ENCODE results near the gene SERPINA5.

Gene SERPINA5

GRCh38 chr14:94599656-94600004 is 18.4 kb downstream of the SERPINA5 start:
- Histone ChIP-seq H3K4ac (ENCODE audit: low read depth, low read length) (no peak overlapping the region), H3K4me2 (ENCODE audit: low read length) (no peak overlapping the region), H3K18ac (ENCODE audit: low read length) (no peak overlapping the region), H3K9me3 (ENCODE audit: insufficient read depth, low read depth, low read length) (peaks cover 5% of the 10 kb centered on the region), H2AFZ (ENCODE audit: insufficient read depth, low read length, poor library complexity) (no peak overlapping the region), H3K27ac (ENCODE audit: low read depth, low read length) (peak overlapping the region; percentile 15), H3K4me3 (ENCODE audit: low read depth, low read length) (no peak overlapping the region), H2BK120ac (ENCODE audit: insufficient read depth, low read length, poor library complexity) (no peak overlapping the region), H4K12ac (ENCODE audit: low read depth, low read length) (no peak overlapping the region), H2AK5ac (ENCODE audit: low read length) (no peak overlapping the region), H3K79me1 (ENCODE audit: low read length) (peaks cover 2% of the 10 kb centered on the region), H3K79me2 (ENCODE audit: control insufficient read depth, insufficient read depth, low read length, poor library complexity) (no peaks in the 10 kb centered on the region), H3K4me1 (ENCODE audit: control insufficient read depth in 1 of 2, insufficient read depth in 2 of 2, low read length in 2 of 2) (peaks cover 14 to 25% of the 10 kb centered on the region in 2 experiments), H3K9ac (ENCODE audit: low read length) (no peak overlapping the region), H2BK12ac (ENCODE audit: low read length) (peak overlapping the region; percentile 17), H3K23ac (ENCODE audit: low read length) (no peak overlapping the region), H2BK5ac (ENCODE audit: low read depth, low read length, poor library complexity) (no peak overlapping the region), H3K36me3 (ENCODE audit: control insufficient read depth in 1 of 2, insufficient read depth in 2 of 2, low read length in 2 of 2) (no peaks in the 10 kb centered on the region), H3K27me3 (ENCODE audit: insufficient read depth, low read length) (no peaks in the 10 kb centered on the region), H3K14ac (ENCODE audit: low read length) (peak overlapping the region; percentile 5), H4K91ac (ENCODE audit: low read depth, low read length) (peak overlapping the region; percentile 36), H4K8ac (ENCODE audit: low read depth, low read length) (no peak overlapping the region)
- no CpG with 5 or more reads among the region's 3 CpGs for WGBS (ENCODE audit: extremely low coverage, insufficient coverage, insufficient read length)
- DNase-seq: no peak

GRCh38 chr14:94600148-94600545 is 18.9 kb downstream of the SERPINA5 start:
- H4K8ac ChIP-seq (ENCODE audit: low read depth, low read length): no peak overlapping the region
- WGBS (ENCODE audit: extremely low coverage, insufficient coverage, insufficient read length): no CpG with 5 or more reads among the region's 11 CpGs
- peaks cover 14 to 25% of the 10 kb centered on the region in 2 experiments for H3K4me1 ChIP-seq (ENCODE audit: control insufficient read depth in 1 of 2, insufficient read depth in 2 of 2, low read length in 2 of 2)
- no peak for DNase-seq
- H2BK120ac ChIP-seq (ENCODE audit: insufficient read depth, low read length, poor library complexity): no peak overlapping the region
- H3K4me3 ChIP-seq (ENCODE audit: low read depth, low read length): no peak overlapping the region
- no peaks in the 10 kb centered on the region for H3K36me3 ChIP-seq (ENCODE audit: control insufficient read depth in 1 of 2, insufficient read depth in 2 of 2, low read length in 2 of 2)
- H3K9ac ChIP-seq (ENCODE audit: low read length): no peak overlapping the region
- no peak overlapping the region for H2AFZ ChIP-seq (ENCODE audit: insufficient read depth, low read length, poor library complexity)
- H3K27ac ChIP-seq (ENCODE audit: low read depth, low read length): no peak overlapping the region
- peaks cover 5% of the 10 kb centered on the region for H3K9me3 ChIP-seq (ENCODE audit: insufficient read depth, low read depth, low read length)
- no peak overlapping the region for H3K14ac ChIP-seq (ENCODE audit: low read length)
- H3K23ac ChIP-seq (ENCODE audit: low read length): no peak overlapping the region
- no peaks in the 10 kb centered on the region for H3K27me3 ChIP-seq (ENCODE audit: insufficient read depth, low read length)
- H4K91ac ChIP-seq (ENCODE audit: low read depth, low read length): no peak overlapping the region
- H2AK5ac ChIP-seq (ENCODE audit: low read length): no peak overlapping the region
- H3K4me2 ChIP-seq (ENCODE audit: low read length): no peak overlapping the region
- H2BK12ac ChIP-seq (ENCODE audit: low read length): no peak overlapping the region
- no peak overlapping the region for H3K4ac ChIP-seq (ENCODE audit: low read depth, low read length)
- H2BK5ac ChIP-seq (ENCODE audit: low read depth, low read length, poor library complexity): no peak overlapping the region
- peaks cover 2% of the 10 kb centered on the region for H3K79me1 ChIP-seq (ENCODE audit: low read length)
- H3K18ac ChIP-seq (ENCODE audit: low read length): no peak overlapping the region
- H4K12ac ChIP-seq (ENCODE audit: low read depth, low read length): no peak overlapping the region
- H3K79me2 ChIP-seq (ENCODE audit: control insufficient read depth, insufficient read depth, low read length, poor library complexity): no peaks in the 10 kb centered on the region

DNA sequence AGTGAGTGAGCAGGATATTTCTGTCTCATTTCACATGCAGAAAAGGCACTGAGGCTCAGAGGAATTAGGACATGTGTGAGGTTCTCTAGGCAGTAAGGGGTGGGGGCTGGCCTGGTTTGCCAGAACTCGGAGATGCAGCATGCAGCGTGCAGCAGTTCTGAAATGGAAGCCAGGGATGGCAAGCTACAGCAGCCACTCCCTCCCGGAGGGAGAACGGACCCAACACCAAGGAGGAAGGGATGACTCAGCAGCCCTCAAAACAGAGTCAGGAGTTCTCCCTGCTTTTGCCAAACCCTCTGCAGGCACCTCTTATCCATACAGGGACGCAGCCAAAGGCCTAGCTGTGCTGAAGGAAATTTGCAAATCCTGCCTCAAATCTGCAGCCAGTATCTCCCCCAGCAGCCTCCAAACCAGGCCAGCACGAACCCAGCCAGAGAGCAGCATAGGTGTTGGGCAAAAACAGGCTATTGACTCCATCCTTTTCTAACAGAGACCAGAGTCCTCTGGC is 20.7 kb downstream of the SERPINA5 start:
- no peak overlapping the region for H3K4ac ChIP-seq (ENCODE audit: low read depth, low read length)
- peaks cover 14 to 25% of the 10 kb centered on the region in 2 experiments for H3K4me1 ChIP-seq (ENCODE audit: control insufficient read depth in 1 of 2, insufficient read depth in 2 of 2, low read length in 2 of 2)
- no peak overlapping the region for H2AK5ac ChIP-seq (ENCODE audit: low read length)
- H3K27ac ChIP-seq (ENCODE audit: low read depth, low read length): no peak overlapping the region
- H3K9ac ChIP-seq (ENCODE audit: low read length): no peak overlapping the region
- H3K23ac ChIP-seq (ENCODE audit: low read length): no peak overlapping the region
- H3K4me2 ChIP-seq (ENCODE audit: low read length): no peak overlapping the region
- no peak overlapping the region for H4K12ac ChIP-seq (ENCODE audit: low read depth, low read length)
- H3K36me3 ChIP-seq (ENCODE audit: control insufficient read depth in 1 of 2, insufficient read depth in 2 of 2, low read length in 2 of 2): no peaks in the 10 kb centered on the region
- no peak for DNase-seq
- peaks cover 2% of the 10 kb centered on the region for H3K79me1 ChIP-seq (ENCODE audit: low read length)
- H4K91ac ChIP-seq (ENCODE audit: low read depth, low read length): no peak overlapping the region
- no peak overlapping the region for H3K4me3 ChIP-seq (ENCODE audit: low read depth, low read length)
- peaks cover 5% of the 10 kb centered on the region for H3K9me3 ChIP-seq (ENCODE audit: insufficient read depth, low read depth, low read length)
- no peak overlapping the region for H2BK120ac ChIP-seq (ENCODE audit: insufficient read depth, low read length, poor library complexity)
- no peak overlapping the region for H3K18ac ChIP-seq (ENCODE audit: low read length)
- H3K27me3 ChIP-seq (ENCODE audit: insufficient read depth, low read length): no peaks in the 10 kb centered on the region
- H2BK12ac ChIP-seq (ENCODE audit: low read length): no peak overlapping the region
- no CpG with 5 or more reads among the region's 6 CpGs for WGBS (ENCODE audit: extremely low coverage, insufficient coverage, insufficient read length)
- H2AFZ ChIP-seq (ENCODE audit: insufficient read depth, low read length, poor library complexity): no peak overlapping the region
- H2BK5ac ChIP-seq (ENCODE audit: low read depth, low read length, poor library complexity): no peak overlapping the region
- H4K8ac ChIP-seq (ENCODE audit: low read depth, low read length): no peak overlapping the region
- H3K14ac ChIP-seq (ENCODE audit: low read length): no peak overlapping the region
- H3K79me2 ChIP-seq (ENCODE audit: control insufficient read depth, insufficient read depth, low read length, poor library complexity): no peaks in the 10 kb centered on the region

DNA sequence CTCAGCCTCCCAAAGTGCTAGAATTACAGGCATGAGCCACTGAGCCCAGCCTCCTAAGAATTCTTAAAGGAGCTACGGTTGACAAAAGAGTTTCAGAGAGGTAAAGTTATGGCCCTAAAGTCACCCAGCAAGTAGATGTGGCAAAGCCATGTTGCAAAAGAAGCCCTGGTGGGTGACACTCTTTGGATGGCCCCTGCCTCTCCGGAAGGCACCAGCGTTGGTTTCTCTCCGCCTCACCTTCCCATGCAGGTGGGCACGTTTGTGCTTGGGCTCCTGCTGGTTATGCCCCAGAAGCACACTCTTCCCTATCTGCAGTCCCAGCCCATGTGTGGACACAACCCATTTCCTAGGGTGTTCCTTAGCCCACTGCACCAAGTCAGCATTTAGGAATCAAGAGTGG is 21.5 kb downstream of the SERPINA5 start:
- peaks cover 2% of the 10 kb centered on the region for H3K79me1 ChIP-seq (ENCODE audit: low read length)
- no peaks in the 10 kb centered on the region for H3K79me2 ChIP-seq (ENCODE audit: control insufficient read depth, insufficient read depth, low read length, poor library complexity)
- no peak overlapping the region for H3K4me2 ChIP-seq (ENCODE audit: low read length)
- H2BK120ac ChIP-seq (ENCODE audit: insufficient read depth, low read length, poor library complexity): no peak overlapping the region
- no peak overlapping the region for H3K14ac ChIP-seq (ENCODE audit: low read length)
- WGBS (ENCODE audit: extremely low coverage, insufficient coverage, insufficient read length): no CpG with 5 or more reads among the region's 5 CpGs
- H2BK5ac ChIP-seq (ENCODE audit: low read depth, low read length, poor library complexity): no peak overlapping the region
- no peak overlapping the region for H3K18ac ChIP-seq (ENCODE audit: low read length)
- H3K4me1 ChIP-seq (ENCODE audit: control insufficient read depth in 1 of 2, insufficient read depth in 2 of 2, low read length in 2 of 2): peaks cover 14 to 25% of the 10 kb centered on the region in 2 experiments
- H3K36me3 ChIP-seq (ENCODE audit: control insufficient read depth in 1 of 2, insufficient read depth in 2 of 2, low read length in 2 of 2): no peaks in the 10 kb centered on the region
- no peak overlapping the region for H3K9ac ChIP-seq (ENCODE audit: low read length)
- no peak overlapping the region for H3K4ac ChIP-seq (ENCODE audit: low read depth, low read length)
- no peak overlapping the region for H4K91ac ChIP-seq (ENCODE audit: low read depth, low read length)
- no peak overlapping the region for H2AK5ac ChIP-seq (ENCODE audit: low read length)
- peaks cover 5% of the 10 kb centered on the region for H3K9me3 ChIP-seq (ENCODE audit: insufficient read depth, low read depth, low read length)
- no peak overlapping the region for H3K23ac ChIP-seq (ENCODE audit: low read length)
- no peaks in the 10 kb centered on the region for H3K27me3 ChIP-seq (ENCODE audit: insufficient read depth, low read length)
- H4K8ac ChIP-seq (ENCODE audit: low read depth, low read length): no peak overlapping the region
- H3K27ac ChIP-seq (ENCODE audit: low read depth, low read length): no peak overlapping the region
- H2AFZ ChIP-seq (ENCODE audit: insufficient read depth, low read length, poor library complexity): no peak overlapping the region
- H2BK12ac ChIP-seq (ENCODE audit: low read length): no peak overlapping the region
- H4K12ac ChIP-seq (ENCODE audit: low read depth, low read length): no peak overlapping the region
- DNase-seq: no peak
- H3K4me3 ChIP-seq (ENCODE audit: low read depth, low read length): no peak overlapping the region
